HepG2 (cell line): Measurements from ENCODE around the gene CFAP221. TPM values are rescaled to one million over a fixed set of nuclear protein-coding genes. Genes with fewer than 3 reads are reported as not detected.
A peak's percentile ranks its signal among the peaks of the same experiment; 100 is the strongest.

Experiments used
- AKAP8 ChIP-seq: sonication (generic); formaldehyde crosslinking; IDR thresholded peaks from 2 replicates; pipeline ENCODE4 v1.5.1; 2020; ENCODE audit warnings: mild to moderate bottlenecking, missing genetic modification reagents
- HOXA3 ChIP-seq: sonication (generic); formaldehyde crosslinking; IDR thresholded peaks from 2 replicates; pipeline ENCODE4 v1.5.0; 2020; ENCODE audit warnings: missing genetic modification reagents
- KAT8 ChIP-seq: IDR thresholded peaks from 2 replicates; pipeline ENCODE4 v1.6.1; 2016; ENCODE audit warnings: missing genetic modification reagents, missing compliant biosample characterization
- MXD4 ChIP-seq: IDR thresholded peaks from 2 replicates; pipeline ENCODE4 v1.6.1; 2016; ENCODE audit warnings: mild to moderate bottlenecking, missing biosample characterization, missing genetic modification reagents
- NCOA5 ChIP-seq: sonication (generic); formaldehyde crosslinking; IDR thresholded peaks from 2 replicates; pipeline ENCODE4 v1.4.0; 2020; ENCODE audit warnings: missing genetic modification reagents
- PAF1 ChIP-seq: IDR thresholded peaks from 2 replicates; pipeline ENCODE4 v1.6.1; 2016; ENCODE audit warnings: missing genetic modification reagents, missing compliant biosample characterization
- PPARG ChIP-seq: conservative IDR thresholded peaks from 2 replicates; pipeline ENCODE4 v1.6.1; 2016; ENCODE audit warnings: missing biosample characterization, missing genetic modification reagents
- TCF7L2 ChIP-seq: IDR thresholded peaks from 2 replicates; pipeline ENCODE4 v1.6.1; 2011; ENCODE audit warnings: mild to moderate bottlenecking, low read depth, low read length, moderate library complexity
- UBTF ChIP-seq: sonication (generic); formaldehyde crosslinking; IDR thresholded peaks from 2 replicates; pipeline ENCODE4 v1.4.0; 2020; ENCODE audit warnings: mild to moderate bottlenecking, missing genetic modification reagents
- ZBTB20 ChIP-seq: sonication (generic); formaldehyde crosslinking; IDR thresholded peaks from 2 replicates; pipeline ENCODE4 v1.8.1; 2023; ENCODE audit warnings: missing genetic modification reagents, low read depth, mild to moderate bottlenecking, borderline replicate concordance
- ZBTB4 ChIP-seq: sonication (generic); formaldehyde crosslinking; IDR thresholded peaks from 2 replicates; pipeline ENCODE4 v1.4.0; 2020; ENCODE audit warnings: missing genetic modification reagents, mild to moderate bottlenecking, borderline replicate concordance
- ZFP62 ChIP-seq: sonication (generic); formaldehyde crosslinking; IDR thresholded peaks from 2 replicates; pipeline ENCODE4 v1.4.0; 2020; ENCODE audit warnings: missing genetic modification reagents
- ZFY ChIP-seq: sonication (generic); formaldehyde crosslinking; IDR thresholded peaks from 2 replicates; pipeline ENCODE4 v1.4.0; 2020; ENCODE audit warnings: missing genetic modification reagents
- ZNF251 ChIP-seq: sonication (generic); formaldehyde crosslinking; IDR thresholded peaks from 2 replicates; pipeline ENCODE4 v1.9.0; 2021; ENCODE audit warnings: mild to moderate bottlenecking, missing genetic modification reagents
- ZNF256 ChIP-seq: sonication (generic); formaldehyde crosslinking; conservative IDR thresholded peaks from 2 replicates; pipeline ENCODE4 v1.4.0; 2020; ENCODE audit warnings: missing genetic modification reagents
- ZNF432 ChIP-seq: sonication (generic); formaldehyde crosslinking; IDR thresholded peaks from 2 replicates; pipeline ENCODE4 v1.5.0; 2020; ENCODE audit warnings: missing genetic modification reagents, mild to moderate bottlenecking, borderline replicate concordance
- ZNF441 ChIP-seq: sonication (generic); formaldehyde crosslinking; IDR thresholded peaks from 2 replicates; pipeline ENCODE4 v1.7.0; 2021; ENCODE audit warnings: missing genetic modification reagents, borderline replicate concordance
- ZNF616 ChIP-seq: sonication (generic); formaldehyde crosslinking; IDR thresholded peaks from 2 replicates; pipeline ENCODE4 v1.5.0; 2020; ENCODE audit warnings: low read depth, mild to moderate bottlenecking, missing genetic modification reagents
- ZNF674 ChIP-seq: sonication (generic); formaldehyde crosslinking; IDR thresholded peaks from 2 replicates; pipeline ENCODE4 v1.5.0; 2020; ENCODE audit warnings: low read depth, mild to moderate bottlenecking, missing genetic modification reagents
- ZNF766 ChIP-seq: sonication (generic); formaldehyde crosslinking; IDR thresholded peaks from 2 replicates; pipeline ENCODE4 v1.5.0; 2020; ENCODE audit warnings: missing genetic modification reagents, borderline replicate concordance
- polyA plus RNA-seq, 8 experiments: library from polyadenylated mRNA; depleted of rRNA in 3 of 8; stranded (reverse) in 7 of 8; unstranded in 1 of 8; fragments of >200 nt; fragmentation: Illumina TruSeq in 4 of 8; extraction: Trizol in 4 of 8; gene quantifications; 2 replicates each; pipeline versions ENCODE4 v1.2.1 to v1.2.3, GENCODE V29; 2011 to 2016; ENCODE audit warnings: low read depth in 4 of 8, missing spikeins in 1 of 8, mixed read lengths in 1 of 8; ENCODE audit not compliant: insufficient read depth in 1 of 8
- total RNA-seq, 5 experiments: library from RNA; depleted of rRNA; stranded (reverse); fragments of >200 nt; fragmentation: Illumina TruSeq; extraction: Trizol; gene quantifications; 2 replicates each; pipeline ENCODE4 v1.2.3, GENCODE V29; 2016; ENCODE audit warnings: low read depth in 1 of 5
- TF ChIP-seq, protein P1 (sequence below): IDR thresholded peaks from 2 replicates; pipeline ENCODE4 v1.6.1; 2016; ENCODE audit warnings: control low read depth
- TF ChIP-seq, protein P2 (sequence below): sonication (generic); formaldehyde crosslinking; IDR thresholded peaks from 2 replicates; pipeline ENCODE4 v1.5.0; 2020; ENCODE audit warnings: mild to moderate bottlenecking, missing genetic modification reagents

The CFAP221 gene
- total and polyA plus RNA-seq, 2 of the 13 experiments (the other 11 are each of a cell fraction or from before 2014, with no cell fraction given): not detected

- peak; percentile 48; the same call in 1 of the 2 replicates for TF ChIP-seq UBTF
- TF ChIP-seq ZFP62: no peak
- TF ChIP-seq MXD4 (CRISPR knock-in tag): 0 out of 2 replicates have a peak, but pooled peaks have one; percentile 34
- no peak for TF ChIP-seq ZNF766
- TF ChIP-seq ZNF616: 0 out of 2 replicates have a peak, but pooled peaks have one; percentile 10
- TF ChIP-seq PAF1 (CRISPR knock-in tag): no peak; the same call in 1 of the 2 replicates
- TF ChIP-seq ZNF674 (CRISPR knock-in tag): no peak
- no peak for TF ChIP-seq NCOA5 (CRISPR knock-in tag)
- no peak for TF ChIP-seq ZNF256
- TF ChIP-seq TCF7L2: no peak
- TF ChIP-seq AKAP8 (CRISPR knock-in tag): 0 out of 2 replicates have a peak, but pooled peaks have one; percentile 29
- peak; percentile 42; the same call in 1 of the 2 replicates for TF ChIP-seq ZFY (CRISPR knock-in tag)
- 0 out of 2 replicates have a peak, but pooled peaks have one; percentile 41 for TF ChIP-seq KAT8 (CRISPR knock-in tag)
- TF ChIP-seq ZNF432: no peak
- TF ChIP-seq PPARG (CRISPR knock-in tag): 0 out of 2 replicates have a peak, but pooled peaks have one; percentile 13
- TF ChIP-seq, protein P1, sequence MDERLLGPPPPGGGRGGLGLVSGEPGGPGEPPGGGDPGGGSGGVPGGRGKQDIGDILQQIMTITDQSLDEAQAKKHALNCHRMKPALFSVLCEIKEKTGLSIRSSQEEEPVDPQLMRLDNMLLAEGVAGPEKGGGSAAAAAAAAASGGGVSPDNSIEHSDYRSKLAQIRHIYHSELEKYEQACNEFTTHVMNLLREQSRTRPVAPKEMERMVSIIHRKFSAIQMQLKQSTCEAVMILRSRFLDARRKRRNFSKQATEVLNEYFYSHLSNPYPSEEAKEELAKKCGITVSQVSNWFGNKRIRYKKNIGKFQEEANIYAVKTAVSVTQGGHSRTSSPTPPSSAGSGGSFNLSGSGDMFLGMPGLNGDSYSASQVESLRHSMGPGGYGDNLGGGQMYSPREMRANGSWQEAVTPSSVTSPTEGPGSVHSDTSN (CRISPR knock-in tag): no peak
- peak; percentile 47; the same call in 1 of the 2 replicates for TF ChIP-seq ZNF441 (CRISPR knock-in tag)
- peak; percentile 47; the same call in 1 of the 2 replicates for TF ChIP-seq ZBTB4
- no peak for TF ChIP-seq ZNF251
- TF ChIP-seq HOXA3 (CRISPR knock-in tag): peak; percentile 45; the same call in 1 of the 2 replicates
- TF ChIP-seq ZBTB20 (CRISPR knock-in tag): no peak
- TF ChIP-seq, protein P2, sequence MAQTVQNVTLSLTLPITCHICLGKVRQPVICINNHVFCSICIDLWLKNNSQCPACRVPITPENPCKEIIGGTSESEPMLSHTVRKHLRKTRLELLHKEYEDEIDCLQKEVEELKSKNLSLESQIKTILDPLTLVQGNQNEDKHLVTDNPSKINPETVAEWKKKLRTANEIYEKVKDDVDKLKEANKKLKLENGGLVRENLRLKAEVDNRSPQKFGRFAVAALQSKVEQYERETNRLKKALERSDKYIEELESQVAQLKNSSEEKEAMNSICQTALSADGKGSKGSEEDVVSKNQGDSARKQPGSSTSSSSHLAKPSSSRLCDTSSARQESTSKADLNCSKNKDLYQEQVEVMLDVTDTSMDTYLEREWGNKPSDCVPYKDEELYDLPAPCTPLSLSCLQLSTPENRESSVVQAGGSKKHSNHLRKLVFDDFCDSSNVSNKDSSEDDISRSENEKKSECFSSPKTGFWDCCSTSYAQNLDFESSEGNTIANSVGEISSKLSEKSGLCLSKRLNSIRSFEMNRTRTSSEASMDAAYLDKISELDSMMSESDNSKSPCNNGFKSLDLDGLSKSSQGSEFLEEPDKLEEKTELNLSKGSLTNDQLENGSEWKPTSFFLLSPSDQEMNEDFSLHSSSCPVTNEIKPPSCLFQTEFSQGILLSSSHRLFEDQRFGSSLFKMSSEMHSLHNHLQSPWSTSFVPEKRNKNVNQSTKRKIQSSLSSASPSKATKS (CRISPR knock-in tag): no peak
Measured at GRCh38 chr2:119691651-119692245, 147.5 kb downstream of the CFAP221 start (continued).
